Body of pancreas (tissue), 4 donors: ENCODE results near the gene EEPD1.

Experiments used
- CTCF ChIP-seq, 7 experiments: fragments of 450-650 bp in 4 of 7; fragments of 200-600 bp in 3 of 7; sonication (generic) in 3 of 7; IDR thresholded peaks; one replicate each; pipeline ENCODE4 v1.5.1; 2016 to 2019; ENCODE audit warnings: antibody characterized with exemption in 7 of 7
- POLR2A ChIP-seq, 3 donors: fragments of 450-650 bp; IDR thresholded peaks; one replicate each; pipeline ENCODE4 v1.6.1; 2016; ENCODE audit warnings: antibody characterized with exemption in 3 of 3, mild to moderate bottlenecking in 2 of 3

- TF ChIP-seq CTCF (IDR thresholded peaks at IDR 0.05) (peak; percentile 89 to 99 (median 98)), POLR2A (IDR thresholded peaks at IDR 0.05) (peak in 2 of 3 donors; percentile 47 to 66)
Observed at GRCh38 chr7:36291387-36292316, 138.6 kb downstream of the EEPD1 start.
